HepG2 (cell line): ENCODE data around the gene UNC13D. TPM values are rescaled to one million over a fixed set of nuclear protein-coding genes. Genes with fewer than 3 reads are reported as not detected.

Source experiments
- ATAD3A ChIP-seq: sonication (generic); formaldehyde crosslinking; IDR thresholded peaks from 2 replicates; pipeline ENCODE4 v1.4.0; 2020; ENCODE audit warnings: missing genetic modification reagents
- GLI4 ChIP-seq: sonication (generic); formaldehyde crosslinking; IDR thresholded peaks from 2 replicates; pipeline ENCODE4 v1.5.1; 2020; ENCODE audit warnings: missing genetic modification reagents, mild to moderate bottlenecking, moderate library complexity, borderline replicate concordance
- HNRNPL ChIP-seq: fragments of 200-400 bp; formaldehyde crosslinking; IDR thresholded peaks from 2 replicates; pipeline ENCODE4 v1.6.1; 2017; ENCODE audit warnings: mild to moderate bottlenecking, low read depth, low read length
- ZNF451 ChIP-seq: sonication (generic); formaldehyde crosslinking; IDR thresholded peaks from 2 replicates; pipeline ENCODE4 v1.5.0; 2020; ENCODE audit warnings: mild to moderate bottlenecking, missing genetic modification reagents
- polyA plus RNA-seq, 8 experiments: library from polyadenylated mRNA; depleted of rRNA in 3 of 8; stranded (reverse) in 7 of 8; unstranded in 1 of 8; fragments of >200 nt; fragmentation: Illumina TruSeq in 4 of 8; extraction: Trizol in 4 of 8; gene quantifications; 2 replicates each; pipeline versions ENCODE4 v1.2.1 to v1.2.3, GENCODE V29; 2011 to 2016; ENCODE audit warnings: low read depth in 4 of 8, missing spikeins in 1 of 8, mixed read lengths in 1 of 8; ENCODE audit not compliant: insufficient read depth in 1 of 8
- total RNA-seq, 5 experiments: library from RNA; depleted of rRNA; stranded (reverse); fragments of >200 nt; fragmentation: Illumina TruSeq; extraction: Trizol; gene quantifications; 2 replicates each; pipeline ENCODE4 v1.2.3, GENCODE V29; 2016; ENCODE audit warnings: low read depth in 1 of 5
- TF ChIP-seq, protein P1 (sequence below): IDR thresholded peaks from 2 replicates; pipeline ENCODE4 v1.6.1; 2016; ENCODE audit warnings: missing compliant biosample characterization, missing genetic modification reagents, borderline replicate concordance
- TF ChIP-seq, protein P2 (sequence below), 2 experiments: fragments of 450-650 bp in 1 of 2; sonication (generic) in 1 of 2; formaldehyde crosslinking in 1 of 2; IDR thresholded peaks; 2 replicates each; pipeline versions ENCODE4 v1.6.1 to v1.8.0; 2016 to 2022; ENCODE audit warnings: antibody characterized with exemption in 1 of 2, mild to moderate bottlenecking in 1 of 2, missing genetic modification reagents in 1 of 2
- TF ChIP-seq, protein P3 (sequence below): sonication (generic); formaldehyde crosslinking; IDR thresholded peaks from 2 replicates; pipeline ENCODE4 v1.5.1; 2020; ENCODE audit warnings: mild to moderate bottlenecking, moderate library complexity, missing genetic modification reagents
- TF ChIP-seq, protein P4 (sequence below): sonication (generic); formaldehyde crosslinking; IDR thresholded peaks from 2 replicates; pipeline ENCODE4 v1.4.0; 2020; ENCODE audit warnings: missing genetic modification reagents
- TF ChIP-seq, protein P5 (sequence below): sonication (generic); formaldehyde crosslinking; IDR thresholded peaks from 2 replicates; pipeline ENCODE4 v1.4.0; 2020; ENCODE audit warnings: missing genetic modification reagents, mild to moderate bottlenecking, borderline replicate concordance

Gene UNC13D
- total and polyA plus RNA-seq, 2 of the 13 experiments (the other 11 are each of a cell fraction or from before 2014, with no cell fraction given), result 29.7 to 42.7 TPM

DNA sequence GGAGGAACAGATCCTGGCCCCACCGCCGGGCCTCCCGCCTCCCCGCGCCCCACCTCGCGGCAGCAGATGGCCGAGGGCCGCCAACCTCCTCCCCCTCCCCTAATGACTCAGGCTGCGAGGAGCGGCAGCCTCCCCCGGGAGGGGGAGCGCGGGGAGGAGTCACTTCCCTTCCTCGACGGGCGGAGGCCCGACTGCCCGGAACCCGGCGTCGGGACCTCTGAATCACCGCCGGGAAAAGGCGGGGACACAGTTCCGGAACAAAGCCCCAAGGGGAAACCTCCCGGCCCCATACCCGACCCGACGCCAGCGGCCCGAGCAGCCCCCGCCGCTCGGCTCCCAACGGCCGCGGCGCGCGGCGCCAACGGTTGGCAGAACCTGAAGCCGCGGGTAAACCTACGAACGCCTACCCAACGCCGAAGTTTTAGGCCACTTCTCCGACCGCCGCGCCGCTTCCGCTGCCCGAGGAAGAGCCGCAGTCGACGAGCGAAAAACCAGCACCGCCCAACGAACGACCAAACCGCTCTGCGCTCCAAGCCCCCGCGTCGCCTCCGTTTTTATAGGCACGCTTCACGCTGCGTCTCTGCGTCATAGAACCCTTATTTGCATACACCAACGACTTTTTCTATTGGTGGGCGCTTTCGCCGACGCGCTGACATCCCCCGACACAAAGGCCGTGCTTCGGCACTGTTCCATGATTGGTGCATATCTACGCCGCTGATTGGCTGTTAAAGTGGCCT lies 64.8 kb downstream of the UNC13D start (continued):
- TF ChIP-seq, protein P1, sequence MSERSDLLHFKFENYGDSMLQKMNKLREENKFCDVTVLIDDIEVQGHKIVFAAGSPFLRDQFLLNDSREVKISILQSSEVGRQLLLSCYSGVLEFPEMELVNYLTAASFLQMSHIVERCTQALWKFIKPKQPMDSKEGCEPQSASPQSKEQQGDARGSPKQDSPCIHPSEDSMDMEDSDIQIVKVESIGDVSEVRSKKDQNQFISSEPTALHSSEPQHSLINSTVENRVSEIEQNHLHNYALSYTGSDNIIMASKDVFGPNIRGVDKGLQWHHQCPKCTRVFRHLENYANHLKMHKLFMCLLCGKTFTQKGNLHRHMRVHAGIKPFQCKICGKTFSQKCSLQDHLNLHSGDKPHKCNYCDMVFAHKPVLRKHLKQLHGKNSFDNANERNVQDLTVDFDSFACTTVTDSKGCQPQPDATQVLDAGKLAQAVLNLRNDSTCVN (CRISPR knock-in tag), result peak; percentile 91
- TF ChIP-seq, protein P2, sequence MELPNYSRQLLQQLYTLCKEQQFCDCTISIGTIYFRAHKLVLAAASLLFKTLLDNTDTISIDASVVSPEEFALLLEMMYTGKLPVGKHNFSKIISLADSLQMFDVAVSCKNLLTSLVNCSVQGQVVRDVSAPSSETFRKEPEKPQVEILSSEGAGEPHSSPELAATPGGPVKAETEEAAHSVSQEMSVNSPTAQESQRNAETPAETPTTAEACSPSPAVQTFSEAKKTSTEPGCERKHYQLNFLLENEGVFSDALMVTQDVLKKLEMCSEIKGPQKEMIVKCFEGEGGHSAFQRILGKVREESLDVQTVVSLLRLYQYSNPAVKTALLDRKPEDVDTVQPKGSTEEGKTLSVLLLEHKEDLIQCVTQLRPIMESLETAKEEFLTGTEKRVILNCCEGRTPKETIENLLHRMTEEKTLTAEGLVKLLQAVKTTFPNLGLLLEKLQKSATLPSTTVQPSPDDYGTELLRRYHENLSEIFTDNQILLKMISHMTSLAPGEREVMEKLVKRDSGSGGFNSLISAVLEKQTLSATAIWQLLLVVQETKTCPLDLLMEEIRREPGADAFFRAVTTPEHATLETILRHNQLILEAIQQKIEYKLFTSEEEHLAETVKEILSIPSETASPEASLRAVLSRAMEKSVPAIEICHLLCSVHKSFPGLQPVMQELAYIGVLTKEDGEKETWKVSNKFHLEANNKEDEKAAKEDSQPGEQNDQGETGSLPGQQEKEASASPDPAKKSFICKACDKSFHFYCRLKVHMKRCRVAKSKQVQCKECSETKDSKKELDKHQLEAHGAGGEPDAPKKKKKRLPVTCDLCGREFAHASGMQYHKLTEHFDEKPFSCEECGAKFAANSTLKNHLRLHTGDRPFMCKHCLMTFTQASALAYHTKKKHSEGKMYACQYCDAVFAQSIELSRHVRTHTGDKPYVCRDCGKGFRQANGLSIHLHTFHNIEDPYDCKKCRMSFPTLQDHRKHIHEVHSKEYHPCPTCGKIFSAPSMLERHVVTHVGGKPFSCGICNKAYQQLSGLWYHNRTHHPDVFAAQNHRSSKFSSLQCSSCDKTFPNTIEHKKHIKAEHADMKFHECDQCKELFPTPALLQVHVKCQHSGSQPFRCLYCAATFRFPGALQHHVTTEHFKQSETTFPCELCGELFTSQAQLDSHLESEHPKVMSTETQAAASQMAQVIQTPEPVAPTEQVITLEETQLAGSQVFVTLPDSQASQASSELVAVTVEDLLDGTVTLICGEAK (IDR thresholded peaks at IDR 0.05), result no peak
- TF ChIP-seq, protein P2 (CRISPR knock-in tag; IDR thresholded peaks at IDR 0.05), result peak; percentile 82
- TF ChIP-seq ZNF451 (CRISPR knock-in tag), result peak; percentile 92; the same call in 1 of the 2 replicates
- peak; percentile 90 for TF ChIP-seq HNRNPL
- TF ChIP-seq, protein P3, sequence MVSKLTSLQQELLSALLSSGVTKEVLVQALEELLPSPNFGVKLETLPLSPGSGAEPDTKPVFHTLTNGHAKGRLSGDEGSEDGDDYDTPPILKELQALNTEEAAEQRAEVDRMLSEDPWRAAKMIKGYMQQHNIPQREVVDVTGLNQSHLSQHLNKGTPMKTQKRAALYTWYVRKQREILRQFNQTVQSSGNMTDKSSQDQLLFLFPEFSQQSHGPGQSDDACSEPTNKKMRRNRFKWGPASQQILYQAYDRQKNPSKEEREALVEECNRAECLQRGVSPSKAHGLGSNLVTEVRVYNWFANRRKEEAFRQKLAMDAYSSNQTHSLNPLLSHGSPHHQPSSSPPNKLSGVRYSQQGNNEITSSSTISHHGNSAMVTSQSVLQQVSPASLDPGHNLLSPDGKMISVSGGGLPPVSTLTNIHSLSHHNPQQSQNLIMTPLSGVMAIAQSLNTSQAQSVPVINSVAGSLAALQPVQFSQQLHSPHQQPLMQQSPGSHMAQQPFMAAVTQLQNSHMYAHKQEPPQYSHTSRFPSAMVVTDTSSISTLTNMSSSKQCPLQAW (CRISPR knock-in tag), result peak; percentile 76
- TF ChIP-seq, protein P4, sequence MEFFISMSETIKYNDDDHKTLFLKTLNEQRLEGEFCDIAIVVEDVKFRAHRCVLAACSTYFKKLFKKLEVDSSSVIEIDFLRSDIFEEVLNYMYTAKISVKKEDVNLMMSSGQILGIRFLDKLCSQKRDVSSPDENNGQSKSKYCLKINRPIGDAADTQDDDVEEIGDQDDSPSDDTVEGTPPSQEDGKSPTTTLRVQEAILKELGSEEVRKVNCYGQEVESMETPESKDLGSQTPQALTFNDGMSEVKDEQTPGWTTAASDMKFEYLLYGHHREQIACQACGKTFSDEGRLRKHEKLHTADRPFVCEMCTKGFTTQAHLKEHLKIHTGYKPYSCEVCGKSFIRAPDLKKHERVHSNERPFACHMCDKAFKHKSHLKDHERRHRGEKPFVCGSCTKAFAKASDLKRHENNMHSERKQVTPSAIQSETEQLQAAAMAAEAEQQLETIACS (CRISPR knock-in tag), result 0 out of 2 replicates have a peak, but pooled peaks have one; percentile 53
- TF ChIP-seq ATAD3A (CRISPR knock-in tag), result no peak; the same call in 1 of the 2 replicates
- TF ChIP-seq, protein P5, sequence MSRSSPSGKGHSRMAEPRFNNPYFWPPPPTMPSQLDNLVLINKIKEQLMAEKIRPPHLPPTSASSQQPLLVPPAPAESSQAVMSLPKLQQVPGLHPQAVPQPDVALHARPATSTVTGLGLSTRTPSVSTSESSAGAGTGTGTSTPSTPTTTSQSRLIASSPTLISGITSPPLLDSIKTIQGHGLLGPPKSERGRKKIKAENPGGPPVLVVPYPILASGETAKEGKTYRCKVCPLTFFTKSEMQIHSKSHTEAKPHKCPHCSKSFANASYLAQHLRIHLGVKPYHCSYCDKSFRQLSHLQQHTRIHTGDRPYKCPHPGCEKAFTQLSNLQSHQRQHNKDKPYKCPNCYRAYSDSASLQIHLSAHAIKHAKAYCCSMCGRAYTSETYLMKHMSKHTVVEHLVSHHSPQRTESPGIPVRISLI (CRISPR knock-in tag), result no peak
- TF ChIP-seq GLI4, result peak; percentile 91; the same call in 1 of the 2 replicates
